Measurements from ENCODE around the gene GOLGA3.
A peak's percentile ranks its signal among the peaks of the same experiment; 100 is the strongest.
"Not testable (repeated sequence)": the region's sequence is repeated elsewhere in the genome, so short reads cannot be mapped to it uniquely, and the experiment has no call there.

GOLGA3 gene

DNA sequence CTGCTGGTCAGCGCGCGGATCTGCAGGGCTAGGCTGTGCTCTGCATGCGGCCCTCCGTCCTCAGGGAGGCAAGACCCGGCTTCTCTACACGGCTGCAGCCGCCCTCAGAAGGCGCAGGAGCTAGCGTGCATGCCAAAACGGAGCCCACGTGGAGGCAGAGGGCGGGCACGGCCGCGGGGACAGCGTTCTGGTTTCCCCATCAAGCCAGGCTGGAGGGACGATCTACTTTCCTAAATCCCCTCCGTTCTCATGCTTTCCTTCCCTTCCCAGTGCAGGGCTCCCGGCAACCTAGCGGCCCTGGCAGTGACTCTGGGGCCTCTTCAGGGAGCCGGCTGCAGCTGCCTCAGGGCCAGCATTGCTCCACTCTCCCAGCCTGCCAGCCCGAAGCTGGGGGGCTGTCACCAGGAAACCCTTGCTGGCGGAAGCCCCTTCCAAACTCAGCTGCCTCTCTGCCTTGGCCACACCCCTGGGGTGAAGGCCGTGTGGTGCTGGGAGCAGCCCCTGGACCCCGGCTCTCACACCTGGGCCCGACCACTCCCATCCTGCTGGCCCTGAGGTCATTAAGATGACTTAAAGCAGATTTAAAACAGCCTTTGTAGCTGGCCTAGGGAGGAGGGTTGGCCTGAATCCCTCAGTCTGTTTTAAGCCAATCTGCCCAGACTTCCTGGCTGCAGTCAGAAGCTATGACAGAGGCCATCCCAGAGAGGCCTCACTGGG is 9.2 kb upstream of the GOLGA3 start:
- Mint-ChIP-seq H3K27me3 (no peaks in the 10 kb centered on the region), H3K36me3 (peaks cover 61% of the 10 kb centered on the region), H3K4me1 (peaks cover 48% of the 10 kb centered on the region), H3K9me3 (no peaks in the 10 kb centered on the region), H3K4me3 (no peak overlapping the region), H3K27ac (no peak overlapping the region)
- CTCF ChIA-PET: interaction anchor here (1.3 to 2.1 kb wide), 4 partner anchors 8 to 67 kb away, joined by 4 to 7 read pairs (median 4); no protein-coding TSS in a partner anchor
- no peak for DNase-seq

- Mint-ChIP-seq H3K27me3 (no peaks in the 10 kb centered on the region), H3K36me3 (peaks cover 61% of the 10 kb centered on the region), H3K4me3 (peak overlapping the region; percentile 72), H3K9me3 (no peaks in the 10 kb centered on the region), H3K27ac (peak overlapping the region; percentile 93), H3K4me1 (peaks cover 53% of the 10 kb centered on the region)
- peak; percentile 27 for DNase-seq
- CTCF ChIA-PET: interaction anchor here (1.6 to 2.1 kb wide), 2 partner anchors 9 to 68 kb away, joined by 4 to 7 read pairs; no protein-coding TSS in a partner anchor
These were observed 8.2 kb upstream of the GOLGA3 start for GRCh38 chr12:132836795-132837331.

- CTCF ChIA-PET: interaction anchor here (1.6 to 2.1 kb wide), 2 partner anchors 9 to 68 kb away, joined by 4 to 7 read pairs; no protein-coding TSS in a partner anchor
- H3K4me1 Mint-ChIP-seq: peaks cover 53% of the 10 kb centered on the region
- H3K36me3 Mint-ChIP-seq: peaks cover 61% of the 10 kb centered on the region
- H3K27ac Mint-ChIP-seq: peak overlapping the region; percentile 93
- H3K27me3 Mint-ChIP-seq, H3K9me3 Mint-ChIP-seq: not testable (repeated sequence)
- peak overlapping the region; percentile 72 for H3K4me3 Mint-ChIP-seq
- peak; percentile 51 for DNase-seq
These were observed 7.6 kb upstream of the GOLGA3 start for GRCh38 chr12:132836230-132836629.

DNA sequence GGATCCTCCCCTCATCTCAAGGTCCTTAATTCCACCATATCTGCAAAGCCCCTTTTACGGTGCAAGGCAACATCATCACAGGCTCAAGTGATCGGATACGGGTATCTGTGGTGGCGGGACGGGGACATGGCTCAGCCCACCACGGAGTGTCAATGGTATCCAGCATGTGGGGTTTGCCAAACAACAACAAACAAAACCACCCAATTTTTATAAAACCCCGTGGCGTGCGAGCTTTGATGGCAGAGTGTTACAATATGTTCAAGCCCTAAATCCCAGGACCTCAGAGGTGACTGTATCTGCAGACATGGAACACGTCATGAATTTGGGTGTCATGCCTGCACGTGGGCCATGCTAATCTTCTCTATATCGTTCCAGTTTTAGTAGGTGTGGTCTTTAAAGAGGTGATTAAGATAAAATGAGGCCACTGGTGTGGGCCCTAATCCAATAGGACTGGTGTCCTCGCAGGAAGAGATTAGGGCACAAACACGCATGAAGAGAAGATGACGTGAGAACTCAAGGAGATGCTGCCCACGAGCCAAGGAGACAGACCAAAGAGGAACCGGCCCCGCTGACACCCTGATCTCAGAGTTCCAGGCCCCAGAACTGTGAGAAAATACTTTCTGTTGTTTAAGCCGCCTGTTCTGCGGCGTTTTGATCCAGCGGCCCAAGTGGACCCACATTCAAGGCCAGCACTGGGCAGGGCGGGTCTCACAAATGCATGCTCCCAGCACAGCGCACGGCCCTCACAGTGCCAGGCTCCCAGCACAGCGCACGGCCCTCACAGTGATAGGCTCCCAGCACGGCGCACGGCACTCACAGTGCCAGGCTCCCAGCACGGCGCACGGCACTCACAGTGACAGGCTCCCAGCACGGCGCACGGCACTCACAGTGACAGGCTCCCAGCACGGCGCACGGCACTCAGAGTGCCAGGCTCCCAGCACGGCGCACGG is 6.7 kb upstream of the GOLGA3 start:
- no peak for DNase-seq
- peaks cover 61% of the 10 kb centered on the region for H3K36me3 Mint-ChIP-seq
- no peaks in the 10 kb centered on the region for H3K27me3 Mint-ChIP-seq
- peak overlapping the region; percentile 58 for H3K4me3 Mint-ChIP-seq
- H3K4me1 Mint-ChIP-seq: peaks cover 53% of the 10 kb centered on the region
- H3K27ac Mint-ChIP-seq: peak overlapping the region; percentile 96
- no peaks in the 10 kb centered on the region for H3K9me3 Mint-ChIP-seq
- CTCF ChIA-PET: interaction anchor here (0.9 kb wide), 1 partner anchor 69 kb away, joined by 3 read pairs; no protein-coding TSS in a partner anchor

- Mint-ChIP-seq H3K27me3 (no peaks in the 10 kb centered on the region), H3K9me3 (no peaks in the 10 kb centered on the region), H3K36me3 (peaks cover 56% of the 10 kb centered on the region), H3K4me1 (peaks cover 57% of the 10 kb centered on the region), H3K4me3 (peak overlapping the region; percentile 58), H3K27ac (peak overlapping the region; percentile 96)
- DNase-seq: peak; percentile 74
- CTCF ChIA-PET: interaction anchor here (0.7 to 1.6 kb wide), 6 partner anchors 23 to 70 kb away, joined by 3 to 5 read pairs (median 4); no protein-coding TSS in a partner anchor
These were observed 5.6 kb upstream of the GOLGA3 start for GRCh38 chr12:132834181-132834711.

- Mint-ChIP-seq H3K27ac (peak overlapping the region; percentile 96), H3K27me3 (peaks cover 4% of the 10 kb centered on the region), H3K9me3 (no peaks in the 10 kb centered on the region), H3K4me1 (peaks cover 57% of the 10 kb centered on the region), H3K4me3 (no peak overlapping the region), H3K36me3 (peaks cover 53% of the 10 kb centered on the region)
- CTCF ChIA-PET: interaction anchor here (0.9 to 1.6 kb wide), 3 partner anchors 22 to 71 kb away, joined by 3 to 5 read pairs (median 4); no protein-coding TSS in a partner anchor
- no peak for DNase-seq
These were observed 4.7 kb upstream of the GOLGA3 start for GRCh38 chr12:132833341-132833740.

- Mint-ChIP-seq H3K4me3 (no peak overlapping the region), H3K9me3 (no peaks in the 10 kb centered on the region), H3K27ac (peak overlapping the region; percentile 21), H3K4me1 (peaks cover 64% of the 10 kb centered on the region), H3K36me3 (peaks cover 62% of the 10 kb centered on the region), H3K27me3 (peaks cover 4% of the 10 kb centered on the region)
- DNase-seq: no peak
- CTCF ChIA-PET: interaction anchor here (2.6 kb wide), 1 partner anchor 73 kb away, joined by 7 read pairs; no protein-coding TSS in a partner anchor
These were observed 3.1 kb upstream of the GOLGA3 start for GRCh38 chr12:132831771-132832170.

DNA sequence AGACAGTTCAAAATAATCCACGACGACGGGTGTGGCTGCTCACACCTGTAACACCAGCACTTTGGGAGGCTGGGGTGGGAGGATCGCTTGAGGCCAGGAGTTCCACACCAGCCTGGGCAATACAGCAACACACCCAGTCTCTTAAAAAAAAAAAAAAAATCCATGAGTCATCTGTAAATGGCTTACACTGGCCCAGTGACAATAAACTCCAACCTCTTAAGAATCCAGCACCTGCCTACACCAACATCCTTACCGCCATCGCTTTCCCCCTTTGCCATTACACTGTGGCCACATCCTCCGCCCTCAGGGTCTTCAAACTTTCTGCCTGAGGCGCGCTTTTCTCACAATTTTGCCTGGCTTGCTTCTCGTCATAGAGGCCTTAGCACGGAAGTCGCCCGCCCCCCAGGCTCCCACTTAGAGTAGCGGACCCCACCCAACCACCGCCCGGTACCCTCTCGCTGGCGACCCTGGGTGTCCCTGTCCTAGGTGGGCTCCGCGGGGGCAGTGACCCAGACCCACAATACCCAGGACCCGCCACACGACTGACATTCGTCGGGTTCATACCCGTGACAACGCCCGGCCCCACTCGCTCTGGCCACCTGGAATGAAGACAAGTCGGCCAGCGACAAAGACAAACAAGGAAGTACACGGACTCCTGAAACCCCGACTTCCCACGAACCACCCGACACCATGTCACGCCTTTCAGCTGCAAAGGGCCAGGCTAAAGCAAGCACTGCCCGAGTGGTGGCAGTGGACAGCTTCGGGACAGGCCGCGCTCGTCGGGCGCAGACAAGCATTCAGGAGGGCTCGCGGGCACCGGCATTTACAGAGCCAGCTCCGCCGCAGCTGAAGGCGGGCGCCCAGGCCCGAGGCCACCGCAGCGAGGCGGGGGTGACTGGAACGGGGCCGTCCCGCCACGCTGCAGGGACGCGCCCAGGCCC is 636 bp downstream of the GOLGA3 start:
- H3K27ac Mint-ChIP-seq: peak overlapping the region; percentile 92
- DNase-seq: peak; percentile 46

DNA sequence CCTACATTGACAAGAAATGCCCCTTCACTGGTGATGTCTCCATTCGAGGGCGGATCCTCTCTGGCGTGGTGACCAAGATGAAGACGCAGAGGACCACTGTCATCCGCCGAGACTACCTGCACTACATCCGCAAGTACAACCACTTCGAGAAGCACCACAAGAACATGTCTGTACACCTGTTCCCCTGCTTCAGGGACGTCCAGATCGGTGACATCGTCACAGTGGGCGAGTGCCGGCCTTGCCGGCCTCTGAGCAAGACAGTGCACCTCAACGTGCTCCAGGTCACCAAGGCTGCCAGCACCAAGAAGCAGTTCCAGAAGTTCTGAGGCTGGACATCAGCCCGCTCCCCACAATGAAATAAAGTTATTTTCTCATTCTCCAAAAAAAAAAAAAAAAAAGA is 2.8 kb downstream of the GOLGA3 start:
- Mint-ChIP-seq H3K27ac (no peak overlapping the region), H3K9me3 (no peaks in the 10 kb centered on the region), H3K36me3 (peaks cover 52% of the 10 kb centered on the region), H3K4me3 (peak overlapping the region; percentile 10), H3K27me3 (peaks cover 4% of the 10 kb centered on the region), H3K4me1 (peaks cover 50% of the 10 kb centered on the region)
- CTCF ChIA-PET: no interaction called here
- DNase-seq: no peak

More for the DNA sequence above, 636 bp downstream of the GOLGA3 start:
- Mint-ChIP-seq H3K4me3 (peak overlapping the region; percentile 83), H3K9me3 (no peaks in the 10 kb centered on the region), H3K4me1 (peaks cover 57% of the 10 kb centered on the region), H3K36me3 (peaks cover 61% of the 10 kb centered on the region), H3K27me3 (peaks cover 4% of the 10 kb centered on the region)
- CTCF ChIA-PET: no interaction called here

DNA sequence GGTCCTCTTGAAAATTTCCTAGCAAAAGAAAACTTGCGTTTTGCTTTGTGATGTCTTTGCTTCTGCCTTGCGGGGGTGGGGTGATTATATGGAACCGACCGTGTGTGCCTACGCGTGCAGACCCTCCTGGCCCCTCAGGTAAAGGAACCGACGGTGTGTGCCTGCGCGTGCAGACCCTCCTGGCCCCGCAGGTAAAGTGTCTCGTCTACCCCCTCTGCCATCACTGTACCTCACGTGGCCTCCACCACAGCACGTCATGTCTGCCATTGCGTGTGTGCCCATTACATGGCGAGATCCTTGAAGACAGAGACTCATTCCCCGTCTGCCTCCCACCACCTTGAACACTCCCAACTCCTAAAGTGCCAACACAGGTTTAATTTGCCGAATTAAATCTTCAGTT is 3.6 kb downstream of the GOLGA3 start:
- H3K27me3 Mint-ChIP-seq: peaks cover 4% of the 10 kb centered on the region
- no peaks in the 10 kb centered on the region for H3K9me3 Mint-ChIP-seq
- H3K4me1 Mint-ChIP-seq: peaks cover 55% of the 10 kb centered on the region
- peaks cover 54% of the 10 kb centered on the region for H3K36me3 Mint-ChIP-seq
- H3K27ac Mint-ChIP-seq: peak overlapping the region; percentile 69
- H3K4me3 Mint-ChIP-seq: no peak overlapping the region
- DNase-seq: no peak
- CTCF ChIA-PET: no interaction called here

DNA sequence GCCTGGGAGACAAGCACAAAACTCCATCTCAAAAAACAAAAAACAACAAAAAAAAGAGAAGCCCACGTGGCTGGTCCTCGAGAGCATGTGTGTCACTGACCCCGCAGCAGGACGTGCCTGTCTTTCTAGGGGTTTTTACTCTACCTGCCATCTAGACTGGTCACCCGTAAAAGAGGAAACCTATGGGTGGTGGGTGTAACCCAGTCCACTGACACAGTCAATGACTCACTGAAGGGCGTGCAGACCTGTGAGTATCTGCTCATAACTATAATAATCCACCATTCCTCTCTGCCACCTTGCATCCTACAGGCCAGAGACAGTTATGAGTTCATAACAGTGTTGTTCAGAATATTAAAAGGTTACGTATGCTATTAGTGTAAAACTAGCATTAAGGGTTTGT is 4.6 kb downstream of the GOLGA3 start:
- peaks cover 56% of the 10 kb centered on the region for H3K4me1 Mint-ChIP-seq
- H3K4me3 Mint-ChIP-seq: no peak overlapping the region
- no peaks in the 10 kb centered on the region for H3K9me3 Mint-ChIP-seq
- CTCF ChIA-PET: interaction anchor here (0.7 kb wide), 1 partner anchor 81 kb away, joined by 3 read pairs; no protein-coding TSS in a partner anchor
- H3K27ac Mint-ChIP-seq: no peak overlapping the region
- no peak for DNase-seq
- peaks cover 4% of the 10 kb centered on the region for H3K27me3 Mint-ChIP-seq
- H3K36me3 Mint-ChIP-seq: peaks cover 59% of the 10 kb centered on the region

- Mint-ChIP-seq H3K27ac (peak overlapping the region; percentile 75), H3K27me3 (no peaks in the 10 kb centered on the region), H3K4me1 (peaks cover 27% of the 10 kb centered on the region), H3K9me3 (no peaks in the 10 kb centered on the region), H3K36me3 (peaks cover 49% of the 10 kb centered on the region), H3K4me3 (no peak overlapping the region)
- DNase-seq: no peak
- CTCF ChIA-PET: no interaction called here
These were observed 10.1 kb downstream of the GOLGA3 start for GRCh38 chr12:132818562-132818961.

DNA sequence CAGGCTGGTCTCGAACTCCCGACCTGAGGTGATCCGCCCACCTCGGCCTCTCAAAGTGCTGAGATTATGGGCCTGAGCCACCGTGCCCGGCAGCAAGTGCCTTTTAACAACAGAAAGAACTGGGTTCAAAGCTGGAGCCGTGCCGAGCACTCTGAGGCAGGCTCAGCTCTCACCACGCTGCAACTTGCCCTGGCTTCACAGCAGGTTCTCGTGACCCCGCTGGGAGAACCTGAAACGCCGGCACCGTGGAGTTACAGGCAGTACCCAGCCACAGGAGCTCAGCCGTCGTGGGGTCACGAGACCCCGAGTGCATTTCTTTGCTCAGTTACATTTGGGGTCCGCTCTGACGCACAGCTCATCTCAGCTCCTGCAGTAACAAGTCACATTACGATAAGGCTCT is 14.4 kb downstream of the GOLGA3 start:
- CTCF ChIA-PET: no interaction called here
- no peak overlapping the region for H3K4me3 Mint-ChIP-seq
- no peak for DNase-seq
- H3K4me1 Mint-ChIP-seq: peaks cover 30% of the 10 kb centered on the region
- no peaks in the 10 kb centered on the region for H3K27me3 Mint-ChIP-seq
- no peak overlapping the region for H3K27ac Mint-ChIP-seq
- H3K36me3 Mint-ChIP-seq: peaks cover 58% of the 10 kb centered on the region
- H3K9me3 Mint-ChIP-seq: peaks cover 2% of the 10 kb centered on the region
